Ramos (cell line): ENCODE results near the gene SMARCD1.

ENCODE experiments used
- in situ Hi-C: fragments of 300-500 bp; cut with MboI; formaldehyde crosslinking; loops from one replicate; pipeline ENCODE4 v1.14.3; 2022; ENCODE audit warnings: low sequenced_read_pairs; ENCODE audit not compliant: unreplicated experiment

Gene SMARCD1

GRCh38 chr12:50084775-50085614 lies at the start of gene SMARCD1:
TSS of gene SMARCD1 (plus strand) at chr12:50085342. CDS start at chr12:50085370, 28 bp downstream.
- in situ Hi-C loops = no loop called here

- in situ Hi-C loops = no loop called here
These were observed 46.8 kb upstream of the SMARCD1 start for GRCh38 chr12:50038336-50038735.

GRCh38 chr12:50039151-50039835 lies 45.8 kb upstream of the SMARCD1 start:
- in situ Hi-C loops = no loop called here

- in situ Hi-C loops = no loop called here
These were observed 44.5 kb upstream of the SMARCD1 start for GRCh38 chr12:50040657-50041056.

- in situ Hi-C loops = no loop called here
These were observed 43.9 kb upstream of the SMARCD1 start for GRCh38 chr12:50041062-50041860.

- in situ Hi-C loops = no loop called here
These were observed 43.2 kb upstream of the SMARCD1 start for GRCh38 chr12:50041962-50042361.

- in situ Hi-C loops = no loop called here
These were observed 42.4 kb upstream of the SMARCD1 start for GRCh38 chr12:50042693-50043092.

GRCh38 chr12:50043308-50043707 lies 41.8 kb upstream of the SMARCD1 start:
- in situ Hi-C loops = no loop called here

- in situ Hi-C loops = no loop called here
These were observed 41.3 kb upstream of the SMARCD1 start for GRCh38 chr12:50043854-50044253.

- in situ Hi-C loops = no loop called here
These were observed 37.4 kb upstream of the SMARCD1 start for GRCh38 chr12:50047693-50048250.

GRCh38 chr12:50049254-50050118 lies 35.7 kb upstream of the SMARCD1 start:
- in situ Hi-C loops = no loop called here

- in situ Hi-C loops = no loop called here
These were observed 35.1 kb upstream of the SMARCD1 start for GRCh38 chr12:50050119-50050385.

- in situ Hi-C loops = no loop called here
These were observed 34.6 kb upstream of the SMARCD1 start for GRCh38 chr12:50050410-50051098.

- in situ Hi-C loops = no loop called here
These were observed 33.9 kb upstream of the SMARCD1 start for GRCh38 chr12:50051101-50051806.

GRCh38 chr12:50052544-50052943 lies 32.6 kb upstream of the SMARCD1 start:
- in situ Hi-C loops = no loop called here

GRCh38 chr12:50052964-50053363 lies 32.2 kb upstream of the SMARCD1 start:
- in situ Hi-C loops = no loop called here

- in situ Hi-C loops = no loop called here
These were observed 31.6 kb upstream of the SMARCD1 start for GRCh38 chr12:50053583-50053982.

GRCh38 chr12:50055831-50056638 lies 29.1 kb upstream of the SMARCD1 start:
- in situ Hi-C loops = loop anchor here (5.0 kb wide), 1 partner anchor 89 kb away; no protein-coding TSS in a partner anchor
